Measurements from ENCODE around the gene CDHR4.
"Not testable (repeated sequence)": the region's sequence is repeated elsewhere in the genome, so short reads cannot be mapped to it uniquely, and the experiment has no call there.

The CDHR4 gene

DNA sequence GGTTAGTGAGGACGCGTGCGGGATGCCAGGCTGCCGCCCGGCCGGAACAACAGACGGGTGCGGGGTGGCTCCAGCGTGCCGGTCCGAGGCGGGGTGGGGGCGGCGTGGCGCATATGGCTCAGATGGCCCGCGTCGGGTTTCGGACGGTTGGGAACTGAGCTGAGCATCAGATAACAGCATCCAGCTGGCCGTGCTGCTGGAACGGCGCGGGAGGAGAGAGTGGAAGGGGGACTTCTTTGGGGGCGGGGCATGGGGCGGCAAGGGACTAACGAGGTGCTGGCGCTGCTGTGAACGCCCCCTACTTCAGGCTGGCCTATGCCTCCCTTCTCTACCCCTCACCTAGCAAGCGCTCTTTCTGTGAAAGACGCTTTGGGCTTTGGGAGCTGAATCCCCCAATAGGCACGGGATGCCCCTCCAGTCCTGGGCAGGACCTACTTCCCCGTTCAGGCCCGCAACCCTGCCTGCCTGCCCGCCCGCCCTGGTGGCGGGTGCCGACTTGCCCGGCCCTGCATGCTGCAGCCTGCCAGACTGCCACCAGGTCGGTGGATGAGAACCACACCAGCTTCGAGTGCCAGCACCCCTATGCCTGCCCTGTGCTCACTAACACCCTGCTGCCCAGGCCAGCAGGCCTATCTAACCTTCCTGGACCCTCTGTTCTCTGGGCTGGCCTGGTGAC lies 3.9 kb upstream of the CDHR4 start:
- DNase-seq (ENCODE audit: low spot score) = no peak

DNA sequence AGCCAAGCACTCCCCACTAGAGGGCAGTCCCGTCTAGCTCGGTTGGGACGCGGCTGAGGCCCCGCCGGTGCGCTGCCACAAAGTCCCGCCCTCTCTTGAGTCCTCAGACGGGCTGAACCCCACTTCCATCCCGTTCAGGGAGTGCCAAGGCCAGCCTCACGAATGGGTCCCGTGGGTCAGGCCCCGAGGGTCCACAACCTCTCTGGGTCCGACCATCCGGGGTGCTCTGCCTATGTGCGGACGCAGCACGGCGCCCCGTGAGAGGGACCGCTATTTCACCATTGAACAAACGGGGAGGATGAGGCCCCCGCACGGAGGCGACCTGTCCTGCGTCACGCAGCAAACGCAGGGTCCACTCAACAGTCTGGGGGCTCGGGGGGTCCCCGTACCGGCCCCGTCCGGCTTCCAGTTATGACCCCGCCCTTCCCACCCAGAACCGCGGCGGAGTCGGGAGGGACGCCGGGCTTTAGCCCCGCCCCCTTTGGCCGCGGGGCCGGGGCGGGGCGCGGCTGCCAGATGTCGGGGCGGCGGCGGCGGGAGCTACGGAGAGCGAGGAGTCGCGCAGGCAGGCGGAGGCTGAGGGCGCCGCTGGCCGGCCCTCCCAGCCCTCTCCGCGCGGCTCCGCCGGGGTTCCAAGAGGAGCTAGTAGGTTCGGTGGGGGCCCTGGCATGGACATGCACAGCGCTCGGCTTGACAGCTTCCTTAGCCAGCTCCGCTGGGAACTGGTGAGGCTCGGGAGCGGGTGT lies 3.2 kb upstream of the CDHR4 start, which contains the start of gene INKA1:
TSS of gene INKA1 (plus strand) at position 543 of the 746 bp plus-strand sequence. CDS start at position 675, 132 bp downstream.
- peak; percentile 87 for DNase-seq (ENCODE audit: low spot score)

DNA sequence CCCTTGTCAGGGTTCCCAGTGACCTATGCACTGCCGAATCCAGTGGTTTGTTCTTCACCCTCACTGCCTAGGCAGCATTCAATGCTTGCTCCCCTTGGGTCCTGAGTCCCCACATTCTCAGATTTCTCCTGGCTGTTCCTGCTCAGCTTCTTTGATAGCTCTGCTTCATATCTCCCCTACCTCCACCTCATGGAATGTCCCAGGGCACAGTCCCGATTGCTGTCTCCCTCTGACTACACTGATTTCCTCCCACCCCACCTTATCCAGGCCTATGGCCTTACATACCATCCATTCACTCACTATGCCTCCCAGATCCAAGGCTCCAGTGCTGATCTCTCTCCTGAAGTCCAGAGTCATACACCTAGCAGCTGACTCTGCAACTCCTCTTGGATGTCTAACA lies 1.5 kb upstream of the CDHR4 start:
- DNase-seq (ENCODE audit: low spot score) = no peak

DNA sequence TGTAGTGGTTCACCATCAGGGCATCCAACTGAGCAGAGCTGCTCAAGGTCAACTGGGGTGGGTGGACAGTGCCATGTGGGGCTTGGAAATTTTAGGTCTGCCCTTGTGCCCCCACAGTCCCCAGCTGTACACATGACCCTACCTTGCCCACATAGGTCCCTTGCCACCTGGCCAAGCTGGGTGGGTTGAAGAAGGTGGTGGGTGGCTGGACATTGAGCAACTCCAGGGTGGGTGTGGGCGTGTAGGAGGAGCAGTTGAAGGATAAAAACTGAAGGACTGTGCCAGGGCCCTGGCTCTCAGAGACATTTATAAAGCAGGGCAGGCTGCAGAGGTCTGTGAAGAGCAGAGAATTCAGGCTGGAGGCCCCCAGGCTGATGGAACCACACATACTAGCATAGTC lies 568 bp downstream of the CDHR4 start:
- no peak for DNase-seq (ENCODE audit: low spot score)

DNA sequence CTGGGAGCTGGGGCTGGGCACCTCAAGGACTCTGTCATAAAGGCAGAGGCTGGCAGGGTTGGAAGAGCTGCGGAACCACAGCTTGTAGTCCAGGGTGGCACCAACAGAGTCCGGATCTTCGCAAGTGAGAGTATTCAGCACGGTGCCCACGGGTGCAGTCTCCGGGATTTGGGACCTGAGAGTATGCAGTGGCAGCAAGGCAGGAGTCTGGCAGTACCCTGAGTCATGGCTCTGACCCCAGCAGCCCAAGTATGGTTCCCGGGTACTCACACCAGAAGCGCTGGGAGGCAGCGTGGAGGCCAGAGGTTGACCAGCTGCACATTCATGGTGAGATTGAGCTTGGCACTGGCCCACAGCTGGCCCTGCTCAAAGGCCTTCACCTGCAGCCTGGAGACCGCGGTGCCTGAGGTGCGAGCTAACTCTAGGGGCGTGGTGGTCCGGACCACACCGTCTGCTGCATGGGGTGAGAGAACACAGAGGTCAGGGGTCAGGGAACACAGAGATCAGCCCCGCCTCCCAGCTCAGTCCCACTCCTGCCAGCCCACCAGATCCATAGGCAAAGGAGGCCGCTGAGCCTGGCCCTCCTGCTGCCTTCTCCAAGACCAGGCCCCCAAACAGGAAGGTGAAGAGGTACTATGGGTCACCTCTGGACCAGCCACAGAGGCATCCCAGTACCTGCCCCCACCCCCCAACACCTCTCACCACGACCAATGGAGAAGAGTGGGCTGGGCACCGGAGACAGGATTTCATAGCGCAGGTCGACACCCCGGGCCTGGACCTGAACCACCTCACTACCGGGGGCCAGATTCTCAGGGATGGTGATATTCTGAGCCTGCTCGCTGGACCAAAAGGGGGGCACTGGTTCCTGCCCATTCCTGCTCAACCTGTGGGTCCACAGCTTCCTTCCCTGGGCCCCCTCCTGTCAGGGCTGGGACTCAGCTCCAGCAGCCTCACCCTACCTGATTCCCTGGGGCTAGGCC lies 4.5 kb downstream of the CDHR4 start:
- no peak for DNase-seq (ENCODE audit: low spot score)

DNA sequence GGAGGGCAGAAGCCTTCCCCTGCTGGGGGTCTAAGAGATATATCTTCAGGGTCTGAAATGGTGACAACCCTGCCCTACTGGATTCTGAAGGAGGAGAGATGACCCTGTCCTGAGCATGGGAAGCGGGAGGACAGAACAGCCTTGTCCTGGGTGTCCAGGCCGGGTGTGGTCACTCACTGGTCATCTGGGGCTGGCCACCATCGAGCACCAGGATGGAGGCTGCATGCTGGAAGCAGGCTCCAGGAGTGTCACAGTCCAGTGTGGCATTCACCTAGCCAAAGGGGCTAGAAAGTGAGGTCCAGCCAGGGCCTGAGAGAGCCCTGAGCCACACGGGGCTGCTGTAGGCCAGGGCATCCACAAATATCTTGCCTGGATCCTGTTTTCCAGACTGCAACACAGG lies 5.2 kb downstream of the CDHR4 start:
- no peak for DNase-seq (ENCODE audit: low spot score)

DNA sequence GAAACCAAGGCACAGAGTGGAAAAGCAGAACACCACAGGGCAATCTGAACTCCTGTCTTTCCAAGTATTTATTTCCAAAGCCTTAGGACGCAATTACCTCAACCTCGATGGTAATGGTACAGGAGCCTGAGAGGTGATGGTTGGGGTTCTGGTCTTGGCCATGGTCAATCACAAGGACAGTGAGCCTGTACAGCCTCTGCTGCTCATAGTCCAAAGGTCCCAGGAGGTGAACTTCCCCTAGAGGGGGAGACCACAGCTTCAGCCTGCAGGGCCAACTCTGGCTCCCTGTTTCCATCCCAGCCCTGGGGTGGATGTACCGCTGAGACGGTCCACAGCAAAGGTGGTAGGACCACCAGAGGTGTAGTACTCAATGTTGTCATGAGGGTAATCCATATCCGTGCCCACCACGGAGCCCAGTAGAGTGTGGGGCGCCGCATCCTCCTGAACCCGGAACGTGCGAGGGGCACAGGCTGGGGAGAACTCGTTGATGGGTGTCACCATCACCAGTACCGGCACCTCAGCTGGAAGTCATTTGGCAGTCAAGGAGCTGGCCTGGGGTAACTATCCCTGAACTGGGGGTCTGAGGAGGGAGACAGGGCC lies 6.1 kb downstream of the CDHR4 start:
- DNase-seq (ENCODE audit: low spot score) = no peak

DNA sequence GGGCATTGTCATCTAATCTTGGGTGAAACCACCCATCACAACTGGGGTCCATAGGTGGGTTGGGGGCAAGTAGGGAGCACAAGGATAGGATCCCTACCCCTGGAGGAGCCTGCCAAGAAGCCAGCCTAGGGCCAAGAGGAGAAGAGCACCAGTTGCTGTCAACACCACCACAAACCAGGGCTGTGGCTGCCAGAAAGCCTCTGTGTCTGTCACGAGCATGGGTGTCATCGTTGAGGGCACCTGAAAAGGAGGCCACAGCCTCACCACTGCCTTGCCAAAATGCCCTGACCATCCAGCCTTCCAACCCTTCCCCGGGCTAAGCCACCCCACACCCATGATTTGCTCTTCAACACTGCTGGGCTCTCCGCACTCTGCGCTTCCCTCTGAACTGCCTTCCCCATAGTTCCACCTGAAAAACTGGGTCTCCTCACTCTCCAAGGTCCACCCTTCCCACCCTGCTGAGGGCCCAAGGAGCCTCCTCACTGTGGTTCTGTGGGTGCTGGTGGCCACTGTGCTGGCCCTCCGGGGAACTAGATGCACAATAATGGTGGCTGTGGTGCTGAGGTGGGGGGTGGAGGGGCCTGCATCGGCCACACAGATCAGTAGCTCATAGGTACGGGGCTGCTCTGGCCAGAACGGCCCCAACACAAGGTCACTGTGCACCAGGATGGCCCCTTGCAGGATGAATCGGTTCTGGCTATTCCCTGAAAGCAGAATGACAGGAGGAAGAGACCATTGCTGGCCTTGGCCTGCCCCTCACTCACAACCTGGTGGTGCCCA lies 7.1 kb downstream of the CDHR4 start:
- DNase-seq (ENCODE audit: low spot score) = no peak

DNA sequence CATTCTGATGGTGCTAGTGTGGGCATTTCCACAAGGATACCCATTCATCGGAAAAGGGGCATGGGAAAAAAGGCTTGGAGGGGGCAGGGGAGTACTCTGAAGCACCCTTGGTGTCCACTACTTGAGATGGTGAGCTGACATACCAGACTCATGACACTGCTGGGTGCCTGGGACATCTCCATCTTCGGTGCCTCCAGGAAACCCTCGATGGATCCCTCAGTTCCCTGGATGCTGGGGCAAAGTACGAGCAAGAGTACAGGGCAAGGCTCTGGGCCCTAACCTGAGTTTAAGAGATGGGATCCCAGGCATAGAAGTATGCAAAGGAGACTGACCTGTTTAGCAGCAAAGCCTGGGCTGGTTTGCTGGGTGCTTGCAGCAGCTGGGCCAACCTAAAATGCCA lies 8.1 kb downstream of the CDHR4 start:
- no peak for DNase-seq (ENCODE audit: low spot score)

DNA sequence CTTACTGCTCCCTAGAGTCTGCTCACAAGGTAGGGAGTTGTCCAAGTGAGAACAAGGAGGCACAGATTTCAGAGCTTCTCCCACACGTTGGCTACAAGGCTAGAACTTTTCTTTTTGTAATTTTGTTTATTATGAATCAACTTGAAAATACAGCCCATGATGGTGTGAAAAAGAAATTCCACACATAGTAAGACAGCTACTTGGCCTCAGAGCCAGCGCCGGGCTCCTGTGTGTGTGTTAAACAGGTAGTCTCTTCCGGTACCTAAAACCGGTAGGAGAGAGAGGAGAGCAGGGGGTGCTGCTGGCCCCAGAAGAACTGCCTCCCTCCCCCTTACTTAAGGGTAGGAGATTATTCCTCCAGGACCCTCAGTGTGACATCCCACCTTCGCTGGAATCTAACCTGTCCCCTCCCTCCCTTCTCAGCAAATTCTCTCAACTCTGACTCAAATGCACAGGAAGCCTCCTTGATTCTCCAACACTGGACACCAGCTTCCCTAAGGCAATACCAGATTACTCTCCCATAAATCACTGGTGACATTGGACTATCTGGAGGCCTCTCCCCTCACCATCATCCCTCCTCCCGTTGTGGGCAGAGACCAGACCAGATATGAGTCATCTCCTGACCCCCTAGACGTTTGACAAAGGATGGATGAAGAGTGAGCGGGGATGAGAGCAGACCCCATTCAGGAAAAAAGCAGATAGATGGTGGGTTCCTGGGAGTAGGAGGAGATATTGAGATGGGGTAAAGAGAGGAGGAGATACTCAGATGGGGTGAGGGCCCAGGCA lies 8.9 kb downstream of the CDHR4 start:
- DNase-seq (ENCODE audit: low spot score) = no peak

DNA sequence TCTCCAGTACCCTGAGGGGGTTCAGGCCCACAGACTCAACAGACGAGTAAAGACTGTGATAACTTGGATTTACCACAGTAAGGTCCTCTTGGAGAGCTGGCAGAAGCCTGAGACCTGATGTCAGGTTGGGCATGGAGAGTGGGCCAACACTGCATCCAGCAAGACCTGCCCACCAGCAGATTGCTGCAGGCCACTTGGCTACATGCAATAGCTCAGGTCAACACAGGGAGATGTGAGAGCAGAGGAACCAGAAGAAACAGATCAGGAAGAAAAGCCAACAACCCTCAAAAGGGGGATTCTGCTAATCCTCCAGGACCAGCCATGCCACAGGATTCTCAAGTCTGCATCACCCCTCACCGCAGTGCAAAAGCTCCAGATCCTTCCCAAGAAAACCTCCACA lies 11.6 kb downstream of the CDHR4 start:
- no peak for DNase-seq (ENCODE audit: low spot score)

DNA sequence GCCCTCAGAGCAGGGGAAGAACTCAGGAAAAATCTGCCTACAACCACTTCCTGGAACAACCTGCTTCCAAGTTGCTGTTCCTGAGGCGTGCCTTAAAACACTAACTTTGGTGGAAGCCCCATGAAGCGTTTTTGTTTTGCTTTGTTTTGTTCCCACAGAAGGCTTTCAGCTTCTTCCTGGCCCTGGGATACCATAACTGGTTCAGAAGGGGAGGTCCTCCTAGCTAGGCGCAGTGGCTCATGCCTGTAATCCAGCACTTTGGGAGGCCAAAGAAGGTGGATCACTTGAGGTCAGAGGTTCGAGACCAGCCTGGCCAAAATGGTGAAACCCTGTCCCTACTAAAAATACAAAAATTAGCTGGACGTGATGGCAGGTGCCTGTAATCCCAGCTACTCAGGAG lies 12.1 kb downstream of the CDHR4 start:
- no peak for DNase-seq (ENCODE audit: low spot score)

DNA sequence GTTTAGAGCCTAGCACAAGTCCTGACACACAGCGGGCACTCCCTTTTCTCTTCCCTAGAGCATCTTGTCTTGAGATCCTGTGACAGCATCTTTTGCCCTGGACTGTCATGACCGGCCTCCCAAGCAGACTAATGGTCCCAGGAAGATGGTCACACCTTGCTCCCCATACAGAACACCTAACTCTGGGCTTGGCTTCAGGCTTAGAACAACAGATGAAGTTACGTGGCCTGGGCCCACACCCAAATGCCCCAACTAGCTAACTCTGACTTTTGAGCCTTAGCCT lies 12.6 kb downstream of the CDHR4 start:
- DNase-seq (ENCODE audit: low spot score) = peak; percentile 44

DNA sequence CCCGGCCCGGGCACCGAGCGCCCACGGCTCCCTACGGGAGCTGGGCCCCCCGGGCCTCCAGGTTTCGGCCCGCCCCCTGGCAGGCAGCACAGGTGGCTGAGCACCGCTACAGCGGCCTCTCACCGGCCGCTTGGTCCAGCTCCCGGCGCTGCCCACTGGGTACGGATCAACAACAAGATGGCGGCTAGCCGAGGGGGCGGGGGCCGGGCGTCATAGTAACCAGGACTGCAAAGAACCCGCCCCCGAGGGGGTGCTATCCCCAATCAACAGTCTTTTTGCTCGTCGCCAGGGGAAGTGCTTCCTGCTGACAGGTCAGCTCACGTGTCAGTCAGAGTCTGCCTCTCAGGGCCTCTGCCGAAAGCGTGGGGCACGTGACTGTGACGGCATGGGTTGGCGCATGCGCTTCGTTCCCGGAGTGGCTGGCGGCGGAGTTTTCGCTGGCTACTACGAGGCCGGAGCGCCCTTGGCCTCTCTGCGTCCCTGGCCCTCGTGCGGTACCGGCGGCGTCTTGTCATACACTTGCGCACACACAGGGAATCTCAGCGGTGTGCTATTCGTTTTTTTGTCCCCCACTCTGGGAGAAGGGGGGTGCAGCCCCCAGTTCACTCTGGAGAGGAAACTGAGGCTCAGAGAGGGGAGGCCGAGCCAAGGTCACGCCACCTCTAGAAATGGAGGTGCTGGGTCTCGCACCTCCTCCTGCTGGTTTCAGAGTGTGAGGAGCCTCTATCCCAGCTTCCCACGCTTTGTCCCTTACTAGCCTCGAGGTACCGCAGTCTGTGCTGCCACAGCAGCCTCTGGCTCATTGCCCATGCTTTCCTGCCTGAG lies 13.1 kb downstream of the CDHR4 start, which contains the start of gene IP6K1:
TSS of gene IP6K1 (minus strand) at position 186 of the 825 bp plus-strand sequence. CDS start 38,502 bp downstream, outside the sequence.
- peak; percentile 100 for DNase-seq (ENCODE audit: low spot score)

DNA sequence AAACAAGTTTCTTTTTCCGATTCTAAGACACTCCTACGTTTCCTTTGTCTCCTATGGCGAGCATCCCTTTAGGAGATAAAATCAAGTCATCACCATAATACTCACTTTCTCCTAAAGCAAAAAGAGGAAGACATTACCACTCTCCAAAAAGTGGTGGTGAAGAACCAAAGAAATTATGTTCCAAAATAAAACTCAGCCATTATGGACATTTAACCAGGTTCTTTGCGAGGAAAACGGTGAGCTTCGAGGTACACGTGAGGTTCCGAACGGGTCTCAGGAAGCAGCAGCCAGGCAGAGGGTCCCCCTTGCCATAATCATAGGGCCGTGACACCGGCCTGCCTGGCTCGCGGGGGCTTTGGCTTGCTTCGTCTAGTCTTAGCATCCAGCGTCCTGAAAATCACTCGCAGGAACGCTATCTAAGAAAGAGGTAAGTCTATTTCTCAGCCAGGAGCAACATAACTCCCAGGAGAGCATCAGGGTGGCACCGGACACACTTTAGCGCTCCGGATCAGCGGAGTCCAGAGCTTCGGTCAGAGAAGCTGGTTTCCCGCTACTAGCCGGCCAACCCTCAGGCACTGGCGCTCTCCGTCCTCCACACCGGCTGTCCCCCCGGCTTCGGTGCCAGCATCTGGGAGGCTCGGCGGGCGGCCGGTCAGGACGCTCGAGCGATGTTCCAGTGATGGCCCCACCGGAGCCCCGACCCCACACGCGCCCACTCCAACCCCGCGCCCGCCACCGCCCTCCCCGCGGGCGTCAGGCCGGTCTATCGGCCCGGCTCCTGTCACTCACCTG lies 13.9 kb downstream of the CDHR4 start:
- DNase-seq (ENCODE audit: low spot score) = peak; percentile 15

DNA sequence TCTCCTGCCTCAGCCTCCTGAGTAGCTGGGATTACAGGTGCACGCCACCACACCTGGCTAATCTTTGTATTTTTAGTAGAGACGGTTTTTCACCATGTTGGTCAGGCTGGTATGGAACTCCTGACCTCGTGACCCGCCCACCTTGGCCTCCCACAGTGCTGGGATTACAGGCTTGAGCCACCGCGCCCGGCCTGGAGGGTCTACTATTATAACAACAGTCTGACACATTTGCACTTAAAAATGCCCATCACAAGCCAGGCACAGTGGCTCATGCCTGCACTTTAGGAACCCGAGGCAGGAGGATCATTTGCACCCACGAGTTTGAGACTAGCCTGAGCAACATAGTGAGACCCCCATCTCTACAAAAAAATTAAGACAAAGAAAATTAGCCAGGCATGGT lies 17.4 kb downstream of the CDHR4 start:
- not testable (repeated sequence) for DNase-seq (ENCODE audit: low spot score)

DNA sequence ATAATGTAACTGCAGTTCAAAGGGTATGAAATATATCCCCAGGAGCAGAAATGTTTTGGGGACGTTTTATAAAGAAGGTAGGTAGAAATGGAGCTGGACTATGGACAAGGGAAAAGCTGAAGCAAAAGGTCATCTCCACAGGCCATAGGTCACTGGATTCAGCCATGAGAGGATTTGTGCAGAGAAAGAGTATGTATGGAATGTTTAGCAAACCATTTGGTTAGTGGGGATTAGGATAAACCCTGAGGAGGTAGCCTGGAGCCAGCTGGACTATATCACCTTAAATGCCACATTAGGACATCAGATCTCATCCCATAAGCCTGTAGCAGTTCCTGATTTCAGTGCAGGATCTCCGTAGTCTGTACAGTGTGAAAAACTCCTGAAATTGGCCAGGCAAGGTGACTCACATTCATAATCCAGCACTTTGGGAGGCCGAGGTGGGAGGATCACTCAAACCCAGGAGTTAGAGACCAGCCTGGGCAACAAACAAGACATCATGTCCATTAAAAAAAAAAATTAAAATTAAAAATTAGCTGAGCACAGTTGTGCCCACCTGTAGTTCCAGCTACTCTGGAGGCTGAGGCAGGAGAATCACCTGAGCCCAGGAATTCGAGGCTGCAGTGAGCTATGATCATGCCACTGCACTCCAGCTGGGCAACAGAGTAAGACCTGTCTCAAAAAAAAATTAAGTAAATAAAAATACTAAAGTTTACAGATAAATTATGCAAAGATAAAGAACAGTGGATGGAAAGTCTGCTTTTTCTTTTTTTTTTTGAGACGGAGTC lies 18.1 kb downstream of the CDHR4 start:
- no peak for DNase-seq (ENCODE audit: low spot score)

DNA sequence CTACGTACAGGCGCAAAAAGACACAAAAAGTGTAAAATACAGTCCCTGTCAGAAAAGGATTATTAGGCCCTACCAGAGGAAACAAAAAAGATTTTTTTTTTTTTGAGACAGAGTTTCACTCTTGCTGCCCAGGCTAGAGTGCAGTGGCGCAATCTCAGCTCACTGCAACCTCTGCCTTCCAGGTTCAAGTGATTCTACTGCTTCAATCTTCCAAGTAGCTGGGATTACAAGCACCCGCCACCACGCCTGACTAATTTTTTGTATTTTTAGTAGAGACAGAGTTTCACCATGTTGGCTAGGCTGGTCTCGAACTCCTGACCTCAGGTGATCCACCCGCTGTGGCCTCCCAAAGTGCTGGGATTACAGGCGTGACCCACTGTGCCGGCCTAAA lies 18.7 kb downstream of the CDHR4 start:
- DNase-seq (ENCODE audit: low spot score) = not testable (repeated sequence)

All from pons (tissue), 1 donor.